Ovary (tissue), 9 donors: ENCODE results near the gene GPR173. TPM values are rescaled to one million over a fixed set of nuclear protein-coding genes. Genes with fewer than 3 reads are reported as not detected.

Experiments
- DNase-seq, 5 donors: peaks; one replicate each; pipeline ENCODE4 v3.0.0-alpha.2; 2019 to 2020
- H3K27ac ChIP-seq, 2 donors: fragments of 200-600 bp; one replicate each; pipeline versions ENCODE4 v1.5.1 to v1.8.0; 2019 to 2022
- H3K27me3 ChIP-seq: fragments of 200-600 bp; one replicate; pipeline ENCODE4 v1.8.0; 2022
- H3K36me3 ChIP-seq: fragments of 200-600 bp; sonication (generic); one replicate; pipeline ENCODE4 v1.5.1; 2019
- H3K4me1 ChIP-seq: one replicate; pipeline ENCODE4 v1.8.1; 2013; ENCODE audit warnings: mild to moderate bottlenecking, moderate library complexity; ENCODE audit not compliant: insufficient read depth
- H3K4me3 ChIP-seq: fragments of 200-600 bp; sonication (generic); one replicate; pipeline ENCODE4 v1.5.1; 2017
- H3K9me3 ChIP-seq, 2 donors: fragments of 200-600 bp in 1 of 2; sonication (generic) in 1 of 2; one replicate each; pipeline versions ENCODE4 v1.5.1 to v1.8.1; 2013 to 2019; ENCODE audit warnings: mild to moderate bottlenecking in 1 of 2, moderate library complexity in 1 of 2
- CTCF ChIP-seq, 3 donors: fragments of 450-650 bp in 2 of 3; fragments of 200-600 bp in 1 of 3; IDR thresholded peaks; one replicate each; pipeline versions ENCODE4 v1.5.1 to v1.8.0; 2016 to 2022; ENCODE audit warnings: antibody characterized with exemption in 3 of 3, mild to moderate bottlenecking in 1 of 3
- EP300 ChIP-seq: sonication (generic); formaldehyde crosslinking; IDR thresholded peaks from one replicate; pipeline ENCODE4 v1.6.1; 2017; ENCODE audit warnings: antibody characterized with exemption
- POLR2A ChIP-seq: fragments of 450-650 bp; IDR thresholded peaks from one replicate; pipeline ENCODE4 v1.6.1; 2017; ENCODE audit warnings: antibody characterized with exemption, mild to moderate bottlenecking, moderate library complexity
- WGBS, 3 donors: extraction: QIAGEN DNeasy Blood & Tissue Kit in 1 of 3; methylation state at CpG; one replicate each; pipeline versions ENCODE4 v1.1.5 to v1.1.7; 2013 to 2017; 5-methylcytosine and 5-hydroxymethylcytosine counted together
- intact Hi-C, 4 donors: fragments of 100-400 bp; cut with DNase I; formaldehyde crosslinking; loops; one replicate each; pipeline versions ENCODE4 v1.11.0 to v1.15.1; 2022 to 2023
- polyA plus RNA-seq, 2 donors: library from polyadenylated mRNA; stranded (reverse); fragments of 200-250 nt in 1 of 2; fragments of 350-450 nt in 1 of 2; fragmentation: Illumina TruSeq in 1 of 2; extraction: RNeasy Lipid Tissue Mini Kit (QIAGEN cat#74804) in 1 of 2; gene quantifications; one replicate each; pipeline ENCODE4 v1.2.3, GENCODE V29; 2013 to 2014
- total RNA-seq, 7 donors: library from RNA; depleted of rRNA in 2 of 7; stranded (reverse); fragments of >200 nt in 2 of 7; fragmentation: NEBNext Ultra II Directional in 3 of 7; extraction: Animal tissue kit (Norgen Biotek cat#: 25700) in 3 of 7; gene quantifications; one replicate each; pipeline versions ENCODE4 v1.1.0 to v1.2.4, GENCODE V29; 2016 to 2023
- donor health status: DM: no; HTN: no; CAD: no; lungs with moderate emphysema.
- donor health status: DM: no; HTN: no; CAD: no.
- donor health status: Bipolar disorder and iron deficiency.
- donor health status: DM: yes; HTN: yes; CAD: no.
- donor health status: DM: no; HTN: no; CAD: no.
- donor health status: DM: yes; HTN: yes; CAD: no.

GPR173 gene
- total and polyA plus RNA-seq, 9 donors, result 2.9 to 15.6 (median 8.3) TPM

- no peaks in the 10 kb centered on the region for H3K9me3 ChIP-seq
- H3K4me3 ChIP-seq, result no peak overlapping the region
- no peak for DNase-seq
- no peak overlapping the region for H3K27ac ChIP-seq
- intact Hi-C loops, result no loop called here
- no peaks in the 10 kb centered on the region for H3K4me1 ChIP-seq
- H3K36me3 ChIP-seq, result no peaks in the 10 kb centered on the region
- no peak for TF ChIP-seq CTCF (IDR thresholded peaks at IDR 0.05)
- TF ChIP-seq POLR2A, result no peak
- TF ChIP-seq EP300, result no peak
- 82 to 93% (median 89%) methylated on average over 1 of the region's 1 CpG for WGBS, 3 donors
- H3K27me3 ChIP-seq, result no peaks in the 10 kb centered on the region
Measured at GRCh38 chrX:53009032-53009431, 39.6 kb upstream of the GPR173 start.

GRCh38 chrX:53013291-53013690 is 35.3 kb upstream of the GPR173 start:
- intact Hi-C loops, result no loop called here
- 57 to 82% (median 79%) methylated on average over 1 of the region's 1 CpG for WGBS, 3 donors
- TF ChIP-seq EP300 (no peak), CTCF (IDR thresholded peaks at IDR 0.05) (no peak), POLR2A (no peak)
- Histone ChIP-seq H3K36me3 (no peaks in the 10 kb centered on the region), H3K4me1 (no peaks in the 10 kb centered on the region), H3K9me3 (no peaks in the 10 kb centered on the region), H3K27ac (no peak overlapping the region), H3K27me3 (no peaks in the 10 kb centered on the region), H3K4me3 (no peak overlapping the region)
- no peak for DNase-seq

- TF ChIP-seq EP300, result no peak
- no peak for TF ChIP-seq CTCF (IDR thresholded peaks at IDR 0.05)
- TF ChIP-seq POLR2A, result no peak
- Histone ChIP-seq H3K27me3 (no peaks in the 10 kb centered on the region), H3K27ac (no peak overlapping the region), H3K4me1 (no peaks in the 10 kb centered on the region), H3K9me3 (no peaks in the 10 kb centered on the region), H3K4me3 (no peak overlapping the region), H3K36me3 (no peaks in the 10 kb centered on the region)
- intact Hi-C loops, result no loop called here
- 21 to 25% (median 25%) methylated on average over 4 of the region's 4 CpGs for WGBS, 3 donors
- no peak for DNase-seq
Measured at GRCh38 chrX:53018627-53019026, 30.0 kb upstream of the GPR173 start.

- TF ChIP-seq CTCF (IDR thresholded peaks at IDR 0.05) (no peak), EP300 (no peak), POLR2A (no peak)
Measured at GRCh38 chrX:53022381-53022780, 26.2 kb upstream of the GPR173 start.

GRCh38 chrX:53028678-53029077 is 19.9 kb upstream of the GPR173 start:
- H3K4me3 ChIP-seq, result no peak overlapping the region
- TF ChIP-seq EP300 (no peak), CTCF (IDR thresholded peaks at IDR 0.05) (no peak), POLR2A (no peak)
- no peak overlapping the region for H3K27ac ChIP-seq
- no peaks in the 10 kb centered on the region for H3K9me3 ChIP-seq
- H3K36me3 ChIP-seq, result no peaks in the 10 kb centered on the region
- intact Hi-C loops, result no loop called here
- DNase-seq, result no peak
- no peaks in the 10 kb centered on the region for H3K4me1 ChIP-seq
- no peaks in the 10 kb centered on the region for H3K27me3 ChIP-seq
- 52 to 67% (median 53%) methylated on average over 1 of the region's 1 CpG for WGBS, 3 donors

More at GRCh38 chrX:53022381-53022780, 26.2 kb upstream of the GPR173 start:
- H3K27ac ChIP-seq, result no peak overlapping the region
- no peaks in the 10 kb centered on the region for H3K36me3 ChIP-seq
- intact Hi-C loops, result no loop called here
- no peaks in the 10 kb centered on the region for H3K9me3 ChIP-seq
- DNase-seq, result no peak
- no peak overlapping the region for H3K4me3 ChIP-seq
- H3K4me1 ChIP-seq, result no peaks in the 10 kb centered on the region
- WGBS, 3 donors, result 42 to 52% (median 48%) methylated on average over 8 of the region's 8 CpGs
- no peaks in the 10 kb centered on the region for H3K27me3 ChIP-seq
